ENCODE results near the gene DPH2. TPM values are rescaled to one million over a fixed set of nuclear protein-coding genes. Genes with fewer than 3 reads are reported as not detected.

The DPH2 gene
- total RNA-seq, 1 experiment from 2014 or later = 57.5 TPM

DNA sequence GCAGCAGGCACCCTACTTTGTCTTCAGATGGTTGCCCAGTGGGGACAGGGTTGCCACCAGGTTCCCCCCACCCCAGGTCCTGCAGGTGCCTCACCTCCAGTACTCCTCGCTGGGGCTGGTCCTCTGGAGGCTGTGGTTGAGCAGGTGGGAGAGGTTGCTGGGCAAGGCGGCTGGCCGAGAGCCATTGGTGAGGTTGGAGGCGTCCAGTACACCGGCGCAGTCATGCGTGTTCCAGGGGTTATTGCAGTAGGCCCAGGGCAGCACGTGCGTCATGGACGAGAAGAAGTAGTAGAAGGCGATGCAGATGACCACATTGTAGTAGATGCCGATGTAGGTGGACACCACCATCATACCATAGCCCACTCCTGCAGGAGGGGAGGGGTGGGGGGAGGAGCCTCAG lies 38.4 kb downstream of the DPH2 start:
- Mint-ChIP-seq H3K4me3 (no peak overlapping the region), H3K9me3 (no peaks in the 10 kb centered on the region), H3K36me3 (peaks cover 4% of the 10 kb centered on the region; the same call in 1 of the 2 replicates), H3K4me1 (peaks cover 7% of the 10 kb centered on the region), H3K27me3 (ENCODE audit: low read depth) (no peaks in the 10 kb centered on the region; the same call in 1 of the 2 replicates), H3K27ac (no peak overlapping the region)
- ATAC-seq (no peak), DNase-seq (ENCODE audit: low spot score) (no peak)
- TF ChIP-seq ESRRA (CRISPR knock-in tag; IDR thresholded peaks at IDR 0.05; ENCODE audit: borderline replicate concordance) (no peak), ZNF396 (CRISPR knock-in tag; IDR thresholded peaks at IDR 0.05; ENCODE audit: borderline replicate concordance) (no peak), NFATC4 (CRISPR knock-in tag; IDR thresholded peaks at IDR 0.05) (no peak), NR2C2 (CRISPR knock-in tag; IDR thresholded peaks at IDR 0.05) (no peak), ZNF219 (CRISPR knock-in tag; IDR thresholded peaks at IDR 0.05; ENCODE audit: borderline replicate concordance) (no peak), ZBTB21 (CRISPR knock-in tag; IDR thresholded peaks at IDR 0.05; ENCODE audit: borderline replicate concordance) (no peak), SMAD4 (CRISPR knock-in tag; IDR thresholded peaks at IDR 0.05) (no peak), OVOL2 (CRISPR knock-in tag; IDR thresholded peaks at IDR 0.05; ENCODE audit: borderline replicate concordance) (no peak), NR1H2 (CRISPR knock-in tag; IDR thresholded peaks at IDR 0.05) (no peak), TP53 (CRISPR knock-in tag; IDR thresholded peaks at IDR 0.05) (no peak), TCF7 (CRISPR knock-in tag; IDR thresholded peaks at IDR 0.05; ENCODE audit: low read depth) (no peak), TEAD4 (CRISPR knock-in tag; IDR thresholded peaks at IDR 0.05) (no peak), TEAD1 (CRISPR knock-in tag; IDR thresholded peaks at IDR 0.05) (no peak), CBFB (CRISPR knock-in tag; IDR thresholded peaks at IDR 0.05; ENCODE audit: low read depth) (no peak)
- TF ChIP-seq, protein P1, sequence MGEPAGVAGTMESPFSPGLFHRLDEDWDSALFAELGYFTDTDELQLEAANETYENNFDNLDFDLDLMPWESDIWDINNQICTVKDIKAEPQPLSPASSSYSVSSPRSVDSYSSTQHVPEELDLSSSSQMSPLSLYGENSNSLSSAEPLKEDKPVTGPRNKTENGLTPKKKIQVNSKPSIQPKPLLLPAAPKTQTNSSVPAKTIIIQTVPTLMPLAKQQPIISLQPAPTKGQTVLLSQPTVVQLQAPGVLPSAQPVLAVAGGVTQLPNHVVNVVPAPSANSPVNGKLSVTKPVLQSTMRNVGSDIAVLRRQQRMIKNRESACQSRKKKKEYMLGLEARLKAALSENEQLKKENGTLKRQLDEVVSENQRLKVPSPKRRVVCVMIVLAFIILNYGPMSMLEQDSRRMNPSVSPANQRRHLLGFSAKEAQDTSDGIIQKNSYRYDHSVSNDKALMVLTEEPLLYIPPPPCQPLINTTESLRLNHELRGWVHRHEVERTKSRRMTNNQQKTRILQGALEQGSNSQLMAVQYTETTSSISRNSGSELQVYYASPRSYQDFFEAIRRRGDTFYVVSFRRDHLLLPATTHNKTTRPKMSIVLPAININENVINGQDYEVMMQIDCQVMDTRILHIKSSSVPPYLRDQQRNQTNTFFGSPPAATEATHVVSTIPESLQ (CRISPR knock-in tag; IDR thresholded peaks at IDR 0.05) = no peak
- TF ChIP-seq, protein P2, sequence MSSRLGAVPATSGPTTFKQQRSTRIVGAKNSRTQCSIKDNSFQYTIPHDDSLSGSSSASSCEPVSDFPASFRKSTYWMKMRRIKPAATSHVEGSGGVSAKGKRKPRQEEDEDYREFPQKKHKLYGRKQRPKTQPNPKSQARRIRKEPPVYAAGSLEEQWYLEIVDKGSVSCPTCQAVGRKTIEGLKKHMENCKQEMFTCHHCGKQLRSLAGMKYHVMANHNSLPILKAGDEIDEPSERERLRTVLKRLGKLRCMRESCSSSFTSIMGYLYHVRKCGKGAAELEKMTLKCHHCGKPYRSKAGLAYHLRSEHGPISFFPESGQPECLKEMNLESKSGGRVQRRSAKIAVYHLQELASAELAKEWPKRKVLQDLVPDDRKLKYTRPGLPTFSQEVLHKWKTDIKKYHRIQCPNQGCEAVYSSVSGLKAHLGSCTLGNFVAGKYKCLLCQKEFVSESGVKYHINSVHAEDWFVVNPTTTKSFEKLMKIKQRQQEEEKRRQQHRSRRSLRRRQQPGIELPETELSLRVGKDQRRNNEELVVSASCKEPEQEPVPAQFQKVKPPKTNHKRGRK (CRISPR knock-in tag; IDR thresholded peaks at IDR 0.05; ENCODE audit: borderline replicate concordance) = no peak
- TF ChIP-seq, protein P3, sequence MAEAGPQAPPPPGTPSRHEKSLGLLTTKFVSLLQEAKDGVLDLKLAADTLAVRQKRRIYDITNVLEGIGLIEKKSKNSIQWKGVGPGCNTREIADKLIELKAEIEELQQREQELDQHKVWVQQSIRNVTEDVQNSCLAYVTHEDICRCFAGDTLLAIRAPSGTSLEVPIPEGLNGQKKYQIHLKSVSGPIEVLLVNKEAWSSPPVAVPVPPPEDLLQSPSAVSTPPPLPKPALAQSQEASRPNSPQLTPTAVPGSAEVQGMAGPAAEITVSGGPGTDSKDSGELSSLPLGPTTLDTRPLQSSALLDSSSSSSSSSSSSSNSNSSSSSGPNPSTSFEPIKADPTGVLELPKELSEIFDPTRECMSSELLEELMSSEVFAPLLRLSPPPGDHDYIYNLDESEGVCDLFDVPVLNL (CRISPR knock-in tag; IDR thresholded peaks at IDR 0.05; ENCODE audit: borderline replicate concordance, low read depth) = no peak
- CTCF ChIA-PET = interaction anchor here (0.6 to 7.0 kb wide), 2 partner anchors 11 to 26 kb away, joined by 3 to 132 read pairs; partner anchors contain the start of gene SLC6A9
- POLR2A ChIA-PET = interaction anchor here (0.6 kb wide), 1 partner anchor 16 kb away, joined by 3 read pairs; no protein-coding TSS in a partner anchor

DNA sequence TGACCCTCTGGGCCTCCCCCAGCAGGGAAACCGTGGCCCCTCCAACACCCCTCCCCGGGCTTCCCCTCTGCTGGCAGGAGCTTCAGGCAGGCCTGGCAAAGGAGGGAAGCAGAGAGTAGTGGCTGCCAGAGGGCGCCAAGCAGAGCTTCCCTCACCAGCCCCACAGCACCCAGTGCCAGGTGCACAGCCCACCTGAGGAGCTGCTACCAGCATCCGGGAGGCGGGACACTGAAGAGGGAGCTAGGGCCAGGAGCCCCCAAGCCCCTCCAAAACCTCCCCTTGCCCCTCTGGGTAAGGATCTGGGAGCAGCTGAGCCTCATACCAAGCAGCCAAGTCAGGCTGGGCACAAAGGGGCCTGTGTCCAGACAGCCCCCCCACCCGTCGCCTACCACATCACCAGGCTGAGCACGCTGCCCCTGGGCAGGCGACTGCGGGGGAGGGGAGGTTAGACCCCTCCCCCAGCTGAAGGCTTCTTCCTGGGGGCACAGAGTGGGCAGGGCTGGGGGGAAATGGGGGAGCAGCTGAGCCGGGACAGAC lies 41.2 kb downstream of the DPH2 start:
- ATAC-seq = 0 out of 2 replicates have a peak, but pooled peaks have one; percentile 15
- Mint-ChIP-seq H3K4me1 (peaks cover 7% of the 10 kb centered on the region), H3K9me3 (no peaks in the 10 kb centered on the region), H3K36me3 (peaks cover 4% of the 10 kb centered on the region; the same call in 1 of the 2 replicates), H3K27me3 (ENCODE audit: low read depth) (no peaks in the 10 kb centered on the region), H3K4me3 (no peak overlapping the region), H3K27ac (no peak overlapping the region)
- ChIA-PET CTCF (interaction anchor here (0.8 to 2.0 kb wide), 7 partner anchors 8 to 80 kb away, joined by 3 to 22 read pairs (median 5); no protein-coding TSS in a partner anchor), POLR2A (interaction anchor here (0.6 to 1.2 kb wide), 3 partner anchors 19 to 76 kb away, joined by 3 to 4 read pairs (median 3); no protein-coding TSS in a partner anchor)
- DNase-seq (ENCODE audit: low spot score) = no peak
- TF ChIP-seq OVOL2 (CRISPR knock-in tag; IDR thresholded peaks at IDR 0.05; ENCODE audit: borderline replicate concordance) (no peak), NFATC4 (CRISPR knock-in tag; IDR thresholded peaks at IDR 0.05) (no peak), TEAD4 (CRISPR knock-in tag; IDR thresholded peaks at IDR 0.05) (no peak)
- TF ChIP-seq, protein P4, sequence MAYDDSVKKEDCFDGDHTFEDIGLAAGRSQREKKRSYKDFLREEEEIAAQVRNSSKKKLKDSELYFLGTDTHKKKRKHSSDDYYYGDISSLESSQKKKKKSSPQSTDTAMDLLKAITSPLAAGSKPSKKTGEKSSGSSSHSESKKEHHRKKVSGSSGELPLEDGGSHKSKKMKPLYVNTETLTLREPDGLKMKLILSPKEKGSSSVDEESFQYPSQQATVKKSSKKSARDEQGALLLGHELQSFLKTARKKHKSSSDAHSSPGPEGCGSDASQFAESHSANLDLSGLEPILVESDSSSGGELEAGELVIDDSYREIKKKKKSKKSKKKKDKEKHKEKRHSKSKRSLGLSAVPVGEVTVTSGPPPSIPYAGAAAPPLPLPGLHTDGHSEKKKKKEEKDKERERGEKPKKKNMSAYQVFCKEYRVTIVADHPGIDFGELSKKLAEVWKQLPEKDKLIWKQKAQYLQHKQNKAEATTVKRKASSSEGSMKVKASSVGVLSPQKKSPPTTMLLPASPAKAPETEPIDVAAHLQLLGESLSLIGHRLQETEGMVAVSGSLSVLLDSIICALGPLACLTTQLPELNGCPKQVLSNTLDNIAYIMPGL (CRISPR knock-in tag; IDR thresholded peaks at IDR 0.05) = no peak
- TF ChIP-seq, protein P5, sequence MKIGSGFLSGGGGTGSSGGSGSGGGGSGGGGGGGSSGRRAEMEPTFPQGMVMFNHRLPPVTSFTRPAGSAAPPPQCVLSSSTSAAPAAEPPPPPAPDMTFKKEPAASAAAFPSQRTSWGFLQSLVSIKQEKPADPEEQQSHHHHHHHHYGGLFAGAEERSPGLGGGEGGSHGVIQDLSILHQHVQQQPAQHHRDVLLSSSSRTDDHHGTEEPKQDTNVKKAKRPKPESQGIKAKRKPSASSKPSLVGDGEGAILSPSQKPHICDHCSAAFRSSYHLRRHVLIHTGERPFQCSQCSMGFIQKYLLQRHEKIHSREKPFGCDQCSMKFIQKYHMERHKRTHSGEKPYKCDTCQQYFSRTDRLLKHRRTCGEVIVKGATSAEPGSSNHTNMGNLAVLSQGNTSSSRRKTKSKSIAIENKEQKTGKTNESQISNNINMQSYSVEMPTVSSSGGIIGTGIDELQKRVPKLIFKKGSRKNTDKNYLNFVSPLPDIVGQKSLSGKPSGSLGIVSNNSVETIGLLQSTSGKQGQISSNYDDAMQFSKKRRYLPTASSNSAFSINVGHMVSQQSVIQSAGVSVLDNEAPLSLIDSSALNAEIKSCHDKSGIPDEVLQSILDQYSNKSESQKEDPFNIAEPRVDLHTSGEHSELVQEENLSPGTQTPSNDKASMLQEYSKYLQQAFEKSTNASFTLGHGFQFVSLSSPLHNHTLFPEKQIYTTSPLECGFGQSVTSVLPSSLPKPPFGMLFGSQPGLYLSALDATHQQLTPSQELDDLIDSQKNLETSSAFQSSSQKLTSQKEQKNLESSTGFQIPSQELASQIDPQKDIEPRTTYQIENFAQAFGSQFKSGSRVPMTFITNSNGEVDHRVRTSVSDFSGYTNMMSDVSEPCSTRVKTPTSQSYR (CRISPR knock-in tag; IDR thresholded peaks at IDR 0.05) = no peak
- TF ChIP-seq, protein P6, sequence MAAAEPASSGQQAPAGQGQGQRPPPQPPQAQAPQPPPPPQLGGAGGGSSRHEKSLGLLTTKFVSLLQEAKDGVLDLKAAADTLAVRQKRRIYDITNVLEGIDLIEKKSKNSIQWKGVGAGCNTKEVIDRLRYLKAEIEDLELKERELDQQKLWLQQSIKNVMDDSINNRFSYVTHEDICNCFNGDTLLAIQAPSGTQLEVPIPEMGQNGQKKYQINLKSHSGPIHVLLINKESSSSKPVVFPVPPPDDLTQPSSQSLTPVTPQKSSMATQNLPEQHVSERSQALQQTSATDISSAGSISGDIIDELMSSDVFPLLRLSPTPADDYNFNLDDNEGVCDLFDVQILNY (CRISPR knock-in tag; IDR thresholded peaks at IDR 0.05) = no peak
- TF ChIP-seq, protein P7, sequence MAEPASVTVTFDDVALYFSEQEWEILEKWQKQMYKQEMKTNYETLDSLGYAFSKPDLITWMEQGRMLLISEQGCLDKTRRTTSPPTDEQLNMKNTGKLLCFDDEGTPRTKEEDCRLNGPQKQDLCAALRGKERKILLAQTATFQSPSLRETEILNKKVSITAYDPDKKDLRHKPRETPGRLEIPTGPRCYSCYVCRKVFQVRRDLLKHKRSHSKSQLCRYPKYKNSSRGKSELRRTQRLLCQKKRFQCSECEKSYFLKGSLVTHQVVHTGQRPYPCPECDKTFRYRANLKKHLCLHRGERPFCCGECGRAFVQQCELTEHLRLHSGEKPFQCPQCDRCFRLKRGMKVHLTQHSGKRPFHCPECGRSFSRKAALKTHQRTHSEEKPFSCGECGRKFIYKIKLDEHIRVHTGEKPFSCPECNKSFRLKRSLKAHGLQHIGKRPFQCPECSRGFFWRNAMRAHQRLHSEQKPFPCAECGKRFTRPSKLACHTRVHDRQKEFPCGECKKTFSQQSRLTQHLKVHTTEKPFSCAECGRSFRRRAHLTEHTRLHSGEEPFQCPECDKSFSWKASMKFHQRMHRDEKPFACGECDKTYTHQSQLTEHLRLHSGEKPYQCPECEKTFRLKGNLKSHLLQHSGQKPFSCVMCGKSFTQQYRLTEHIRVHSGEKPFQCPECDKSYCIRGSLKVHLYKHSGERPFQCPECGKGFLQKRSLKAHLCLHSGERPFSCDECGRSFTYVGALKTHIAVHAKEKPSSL (CRISPR knock-in tag; conservative IDR thresholded peaks at IDR 0.05) = no peak

Measured in WTC11 (cell line).